ENCODE data around the gene PRSS57.

PRSS57 gene

GRCh38 chr19:648904-649801 lies 46.1 kb downstream of the PRSS57 start:
- no peak for DNase-seq

DNA sequence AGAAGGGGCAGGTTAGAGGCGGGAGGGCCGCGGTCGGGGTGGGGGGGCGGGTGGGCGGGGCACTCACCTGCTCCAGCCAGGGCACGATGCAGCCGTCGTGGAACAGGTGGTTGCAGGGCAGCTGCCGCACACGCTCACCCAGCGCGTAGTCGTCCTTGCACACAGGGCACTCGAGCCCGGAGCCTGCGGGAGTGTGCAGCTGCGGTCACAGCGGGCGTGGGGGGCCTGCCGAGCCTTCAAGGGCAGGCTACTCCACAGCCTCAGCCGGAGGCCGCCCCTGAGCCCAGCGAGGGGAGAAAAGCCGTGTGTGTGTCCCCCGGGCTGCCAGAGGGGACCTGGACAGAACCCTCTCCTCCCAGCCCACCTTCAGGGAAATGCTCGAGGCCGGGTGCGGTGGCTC lies 46.9 kb downstream of the PRSS57 start:
- no peak for DNase-seq

GRCh38 chr19:647566-648284 lies 47.5 kb downstream of the PRSS57 start:
- DNase-seq = no peak

GRCh38 chr19:646779-647565 lies 48.3 kb downstream of the PRSS57 start:
- no peak for DNase-seq

- DNase-seq = no peak
Measured at GRCh38 chr19:645912-646778, 49.1 kb downstream of the PRSS57 start.

- DNase-seq = no peak
Measured at GRCh38 chr19:644789-645188, 50.5 kb downstream of the PRSS57 start.

GRCh38 chr19:644363-644762 lies 50.9 kb downstream of the PRSS57 start:
- no peak for DNase-seq

DNA sequence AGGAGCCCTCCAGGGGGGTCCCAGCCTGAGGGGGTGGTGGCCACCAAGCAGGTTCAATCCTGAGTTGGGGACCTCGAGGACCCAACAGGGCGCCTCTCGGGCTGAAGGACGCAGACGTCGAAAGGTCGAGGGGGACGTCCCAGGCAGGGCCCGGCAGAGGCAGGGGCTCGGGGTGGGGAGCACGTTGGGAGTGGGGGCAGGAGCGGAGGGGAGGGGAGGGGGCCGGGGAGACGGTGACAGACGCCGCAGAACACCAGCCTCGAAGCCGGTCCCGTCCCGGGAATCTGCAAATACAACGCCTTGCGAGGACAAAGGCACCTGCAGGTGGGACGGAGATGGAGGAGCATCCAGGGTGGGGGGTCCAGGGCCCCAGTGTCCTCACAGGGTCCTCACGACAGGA lies 51.5 kb downstream of the PRSS57 start:
- DNase-seq = no peak

- DNase-seq = no peak
Measured at GRCh38 chr19:642767-643727, 52.2 kb downstream of the PRSS57 start.

GRCh38 chr19:641702-642101 lies 53.5 kb downstream of the PRSS57 start:
- DNase-seq = no peak

- no peak for DNase-seq
Measured at GRCh38 chr19:640606-641189, 54.6 kb downstream of the PRSS57 start.

DNA sequence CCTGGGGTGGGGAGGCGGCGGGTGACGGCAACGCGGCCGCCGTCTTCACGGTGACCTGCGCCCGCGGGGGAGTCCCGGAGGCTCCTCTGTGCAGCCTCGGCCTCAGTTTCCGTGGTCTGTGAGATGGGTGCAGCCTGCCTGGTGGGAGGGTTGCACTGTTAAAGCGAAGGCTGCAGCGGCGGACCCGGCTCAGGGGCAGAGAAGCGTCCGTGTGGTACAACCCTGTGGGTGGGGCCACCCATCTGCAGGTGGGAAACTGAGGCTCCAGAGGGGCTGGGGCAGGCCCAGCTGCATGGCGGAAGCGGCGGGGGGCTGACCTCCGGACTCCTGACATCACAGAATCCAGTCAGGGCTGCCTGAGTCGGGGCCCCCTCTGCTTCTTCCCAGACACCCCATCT lies 55.1 kb downstream of the PRSS57 start:
- no peak for DNase-seq

GRCh38 chr19:639253-640160 lies 55.7 kb downstream of the PRSS57 start, which contains the start of gene FGF22:
FGF22 (plus strand) TSS chr19:639879; CDS start chr19:639926, 47 bp downstream.
- peak; percentile 51 for DNase-seq

- no peak for DNase-seq
Measured at GRCh38 chr19:638906-639252, 56.4 kb downstream of the PRSS57 start.

Data from KG1 (cell line).